ENCODE measurements around the gene ITGA8. TPM values are rescaled to one million over a fixed set of nuclear protein-coding genes. Genes with fewer than 3 reads are reported as not detected.

Gene ITGA8
- total RNA-seq, 1 experiment from 2014 or later: not detected

DNA sequence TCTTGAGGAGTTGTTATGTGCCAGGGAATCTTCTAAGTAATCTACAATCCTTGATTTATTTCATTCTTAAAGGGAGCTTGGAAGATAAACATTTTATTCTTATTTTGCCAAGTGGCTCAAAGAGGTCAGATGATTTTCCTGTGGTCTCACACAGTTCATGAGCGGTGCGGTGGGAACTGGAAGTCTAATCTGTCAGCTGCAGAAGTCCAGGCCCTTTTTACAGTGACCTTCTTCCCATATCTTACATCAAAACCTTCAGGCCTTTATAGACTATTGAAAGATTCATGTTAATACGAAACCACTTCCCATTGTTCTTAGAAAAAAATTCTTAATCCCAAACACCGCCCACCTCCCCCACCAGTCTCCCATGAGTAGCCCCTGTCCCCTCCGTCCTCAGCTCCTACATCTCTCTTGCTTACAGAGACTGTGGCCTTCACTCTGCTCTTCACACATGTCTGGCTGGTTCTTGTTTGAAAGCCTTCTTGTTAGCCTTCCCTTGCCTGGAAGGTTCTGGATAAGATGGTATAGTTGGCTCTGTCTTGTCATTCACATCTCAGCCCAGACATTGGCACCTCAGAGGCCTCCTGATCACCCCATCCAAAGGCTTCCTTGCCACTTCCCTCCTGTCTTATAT lies 61.5 kb downstream of the ITGA8 start:
- ChIA-PET POLR2A (no interaction called here), CTCF (no interaction called here)
- H3K36me3 ChIP-seq (ENCODE audit: control insufficient read depth, insufficient read depth, low read length): no peaks in the 10 kb centered on the region
- H3K4me3 ChIP-seq (ENCODE audit: low read depth, low read length): no peak overlapping the region
- no peak overlapping the region for H3K4me3 Mint-ChIP-seq (ENCODE audit: unreplicated experiment)
- H3K4me1 ChIP-seq: no peaks in the 10 kb centered on the region
- no peak for DNase-seq
- no peaks in the 10 kb centered on the region for H3K36me3 Mint-ChIP-seq (ENCODE audit: insufficient read depth, unreplicated experiment)
- no peaks in the 10 kb centered on the region for H3K27me3 ChIP-seq (replicated peaks; ENCODE audit: control insufficient read depth, insufficient read depth, low read length)
- intact Hi-C loops (cut with micrococcal nuclease; ENCODE audit: unreplicated experiment): no loop called here
- BruUV-seq (replicated peaks): no TSS peak
- H3K27ac Mint-ChIP-seq (ENCODE audit: unreplicated experiment): no peak overlapping the region
- peaks cover 24% of the 10 kb centered on the region for H3K27me3 Mint-ChIP-seq (ENCODE audit: insufficient read depth, unreplicated experiment)
- no peaks in the 10 kb centered on the region for H3K9me3 Mint-ChIP-seq (ENCODE audit: unreplicated experiment)
- TF ChIP-seq, protein P1, sequence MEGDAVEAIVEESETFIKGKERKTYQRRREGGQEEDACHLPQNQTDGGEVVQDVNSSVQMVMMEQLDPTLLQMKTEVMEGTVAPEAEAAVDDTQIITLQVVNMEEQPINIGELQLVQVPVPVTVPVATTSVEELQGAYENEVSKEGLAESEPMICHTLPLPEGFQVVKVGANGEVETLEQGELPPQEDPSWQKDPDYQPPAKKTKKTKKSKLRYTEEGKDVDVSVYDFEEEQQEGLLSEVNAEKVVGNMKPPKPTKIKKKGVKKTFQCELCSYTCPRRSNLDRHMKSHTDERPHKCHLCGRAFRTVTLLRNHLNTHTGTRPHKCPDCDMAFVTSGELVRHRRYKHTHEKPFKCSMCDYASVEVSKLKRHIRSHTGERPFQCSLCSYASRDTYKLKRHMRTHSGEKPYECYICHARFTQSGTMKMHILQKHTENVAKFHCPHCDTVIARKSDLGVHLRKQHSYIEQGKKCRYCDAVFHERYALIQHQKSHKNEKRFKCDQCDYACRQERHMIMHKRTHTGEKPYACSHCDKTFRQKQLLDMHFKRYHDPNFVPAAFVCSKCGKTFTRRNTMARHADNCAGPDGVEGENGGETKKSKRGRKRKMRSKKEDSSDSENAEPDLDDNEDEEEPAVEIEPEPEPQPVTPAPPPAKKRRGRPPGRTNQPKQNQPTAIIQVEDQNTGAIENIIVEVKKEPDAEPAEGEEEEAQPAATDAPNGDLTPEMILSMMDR (IDR thresholded peaks at IDR 0.05; ENCODE audit: insufficient read depth in 1 of 2, low read depth in 1 of 2, low read length in 1 of 2, severe bottlenecking in 1 of 2, unreplicated experiment in 1 of 2): no peak
- no peaks in the 10 kb centered on the region for H3K4me1 Mint-ChIP-seq (ENCODE audit: low read depth, unreplicated experiment)
- no peaks in the 10 kb centered on the region for H3K9me3 ChIP-seq

DNA sequence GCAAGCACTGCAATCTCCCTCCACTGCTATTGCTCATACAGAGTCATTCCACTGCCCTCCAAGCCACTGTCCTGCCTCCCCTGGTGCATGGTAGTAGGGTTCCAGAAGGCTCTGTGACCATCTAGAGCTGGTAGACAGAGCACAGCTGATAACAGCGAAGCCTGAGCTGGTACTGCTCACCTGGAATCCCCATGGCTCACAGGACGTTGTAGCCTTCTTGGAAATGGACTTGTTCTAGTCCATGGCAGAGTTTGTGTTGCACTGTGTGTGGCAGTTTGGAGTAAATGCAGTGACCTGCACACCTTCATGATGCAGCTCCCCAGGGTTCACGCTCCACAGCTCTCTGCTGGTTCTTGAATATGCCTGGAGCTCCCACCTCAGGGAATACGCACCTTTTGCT lies 67.0 kb downstream of the ITGA8 start:
- no peaks in the 10 kb centered on the region for H3K36me3 ChIP-seq (ENCODE audit: control insufficient read depth, insufficient read depth, low read length)
- H3K27me3 Mint-ChIP-seq (ENCODE audit: insufficient read depth, unreplicated experiment): peaks cover 22% of the 10 kb centered on the region
- DNase-seq: no peak
- no peaks in the 10 kb centered on the region for H3K4me1 ChIP-seq
- intact Hi-C loops (cut with micrococcal nuclease; ENCODE audit: unreplicated experiment): no loop called here
- POLR2A ChIA-PET: no interaction called here
- CTCF ChIA-PET: no interaction called here
- no peaks in the 10 kb centered on the region for H3K4me1 Mint-ChIP-seq (ENCODE audit: low read depth, unreplicated experiment)
- H3K9me3 Mint-ChIP-seq (ENCODE audit: unreplicated experiment): no peaks in the 10 kb centered on the region
- no peak overlapping the region for H3K4me3 Mint-ChIP-seq (ENCODE audit: unreplicated experiment)
- H3K9me3 ChIP-seq: no peaks in the 10 kb centered on the region; the same call in 1 of the 2 replicates
- BruUV-seq (replicated peaks): no TSS peak
- no peak overlapping the region for H3K27ac Mint-ChIP-seq (ENCODE audit: unreplicated experiment)
- no peak overlapping the region for H3K4me3 ChIP-seq (ENCODE audit: low read depth, low read length)
- H3K36me3 Mint-ChIP-seq (ENCODE audit: insufficient read depth, unreplicated experiment): no peaks in the 10 kb centered on the region
- H3K27me3 ChIP-seq (replicated peaks; ENCODE audit: control insufficient read depth, insufficient read depth, low read length): no peaks in the 10 kb centered on the region
- TF ChIP-seq, protein P1 (IDR thresholded peaks at IDR 0.05; ENCODE audit: insufficient read depth in 1 of 2, low read depth in 1 of 2, low read length in 1 of 2, severe bottlenecking in 1 of 2, unreplicated experiment in 1 of 2): no peak

DNA sequence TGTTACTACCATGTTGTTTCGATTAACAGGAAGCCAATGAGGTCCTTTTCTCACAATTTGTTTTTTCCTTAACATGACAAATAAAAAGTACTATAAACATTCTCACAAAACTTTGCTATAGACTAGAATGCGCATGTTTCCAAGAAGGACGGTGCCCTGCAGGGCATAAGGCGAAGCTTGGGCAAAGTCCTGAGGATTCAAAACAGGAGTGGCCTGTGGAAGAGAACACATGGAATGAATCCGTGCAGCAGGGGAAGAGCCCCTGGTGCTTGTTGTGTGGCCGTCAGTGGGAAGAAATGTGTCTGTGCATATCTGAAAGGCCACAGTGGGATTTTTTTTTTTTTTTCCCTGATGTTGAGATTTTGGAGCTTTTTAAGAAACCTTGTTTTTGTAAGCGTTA lies 67.6 kb downstream of the ITGA8 start:
- no peak overlapping the region for H3K4me3 Mint-ChIP-seq (ENCODE audit: unreplicated experiment)
- H3K27ac Mint-ChIP-seq (ENCODE audit: unreplicated experiment): no peak overlapping the region
- H3K4me1 Mint-ChIP-seq (ENCODE audit: low read depth, unreplicated experiment): no peaks in the 10 kb centered on the region
- no peaks in the 10 kb centered on the region for H3K4me1 ChIP-seq
- H3K9me3 ChIP-seq: no peaks in the 10 kb centered on the region; the same call in 1 of the 2 replicates
- no peaks in the 10 kb centered on the region for H3K36me3 ChIP-seq (ENCODE audit: control insufficient read depth, insufficient read depth, low read length)
- ChIA-PET CTCF (no interaction called here), POLR2A (no interaction called here)
- no TSS peak for BruUV-seq (replicated peaks)
- TF ChIP-seq, protein P1 (IDR thresholded peaks at IDR 0.05; ENCODE audit: insufficient read depth in 1 of 2, low read depth in 1 of 2, low read length in 1 of 2, severe bottlenecking in 1 of 2, unreplicated experiment in 1 of 2): no peak
- intact Hi-C loops (cut with micrococcal nuclease; ENCODE audit: unreplicated experiment): no loop called here
- DNase-seq: no peak
- H3K27me3 ChIP-seq (replicated peaks; ENCODE audit: control insufficient read depth, insufficient read depth, low read length): no peaks in the 10 kb centered on the region
- no peak overlapping the region for H3K4me3 ChIP-seq (ENCODE audit: low read depth, low read length)
- H3K9me3 Mint-ChIP-seq (ENCODE audit: unreplicated experiment): no peaks in the 10 kb centered on the region
- H3K36me3 Mint-ChIP-seq (ENCODE audit: insufficient read depth, unreplicated experiment): no peaks in the 10 kb centered on the region
- peaks cover 18% of the 10 kb centered on the region for H3K27me3 Mint-ChIP-seq (ENCODE audit: insufficient read depth, unreplicated experiment)
